ENCODE results near the gene C16orf87.
"Not testable (repeated sequence)": the region's sequence is repeated elsewhere in the genome, so short reads cannot be mapped to it uniquely, and the experiment has no call there.

C16orf87 gene

GRCh38 chr16:46830902-46831647 is at the start of gene C16orf87:
C16orf87 (minus strand) TSS chr16:46831180; CDS start chr16:46831149, 31 bp downstream.
- in situ Hi-C loops (cut with MboI; ENCODE audit: low sequenced_read_pairs): no loop called here

GRCh38 chr16:46875243-46875642 is 44.3 kb upstream of the C16orf87 start:
- in situ Hi-C loops (cut with MboI; ENCODE audit: low sequenced_read_pairs): no loop called here

GRCh38 chr16:46873201-46873600 is 42.2 kb upstream of the C16orf87 start:
- in situ Hi-C loops (cut with MboI; ENCODE audit: low sequenced_read_pairs): no loop called here

GRCh38 chr16:46871597-46871996 is 40.6 kb upstream of the C16orf87 start:
- in situ Hi-C loops (cut with MboI; ENCODE audit: low sequenced_read_pairs): no loop called here

GRCh38 chr16:46868891-46869290 is 37.9 kb upstream of the C16orf87 start:
- in situ Hi-C loops (cut with MboI; ENCODE audit: low sequenced_read_pairs): not testable (repeated sequence)

GRCh38 chr16:46867486-46867885 is 36.5 kb upstream of the C16orf87 start:
- in situ Hi-C loops (cut with MboI; ENCODE audit: low sequenced_read_pairs): not testable (repeated sequence)

- in situ Hi-C loops (cut with MboI; ENCODE audit: low sequenced_read_pairs): no loop called here
Measured at GRCh38 chr16:46866286-46866685, 35.3 kb upstream of the C16orf87 start.

- in situ Hi-C loops (cut with MboI; ENCODE audit: low sequenced_read_pairs): no loop called here
Measured at GRCh38 chr16:46862555-46863447, 31.8 kb upstream of the C16orf87 start.

- in situ Hi-C loops (cut with MboI; ENCODE audit: low sequenced_read_pairs): no loop called here
Measured at GRCh38 chr16:46859719-46860152, 28.8 kb upstream of the C16orf87 start.

- in situ Hi-C loops (cut with MboI; ENCODE audit: low sequenced_read_pairs): no loop called here
Measured at GRCh38 chr16:46858151-46858550, 27.2 kb upstream of the C16orf87 start.

GRCh38 chr16:46857368-46857945 is 26.5 kb upstream of the C16orf87 start:
- in situ Hi-C loops (cut with MboI; ENCODE audit: low sequenced_read_pairs): no loop called here

- in situ Hi-C loops (cut with MboI; ENCODE audit: low sequenced_read_pairs): no loop called here
Measured at GRCh38 chr16:46855389-46855788, 24.4 kb upstream of the C16orf87 start.

- in situ Hi-C loops (cut with MboI; ENCODE audit: low sequenced_read_pairs): no loop called here
Measured at GRCh38 chr16:46854846-46855245, 23.9 kb upstream of the C16orf87 start.

- in situ Hi-C loops (cut with MboI; ENCODE audit: low sequenced_read_pairs): no loop called here
Measured at GRCh38 chr16:46853713-46854443, 22.9 kb upstream of the C16orf87 start.

- in situ Hi-C loops (cut with MboI; ENCODE audit: low sequenced_read_pairs): no loop called here
Measured at GRCh38 chr16:46852130-46852529, 21.1 kb upstream of the C16orf87 start.

- in situ Hi-C loops (cut with MboI; ENCODE audit: low sequenced_read_pairs): no loop called here
Measured at GRCh38 chr16:46850619-46851555, 19.9 kb upstream of the C16orf87 start.

GRCh38 chr16:46848768-46849764 is 18.1 kb upstream of the C16orf87 start:
- in situ Hi-C loops (cut with MboI; ENCODE audit: low sequenced_read_pairs): no loop called here

GRCh38 chr16:46845952-46846351 is 15.0 kb upstream of the C16orf87 start:
- in situ Hi-C loops (cut with MboI; ENCODE audit: low sequenced_read_pairs): no loop called here

GRCh38 chr16:46844771-46845170 is 13.8 kb upstream of the C16orf87 start:
- in situ Hi-C loops (cut with MboI; ENCODE audit: low sequenced_read_pairs): no loop called here

Measured in HL-60/S4 (cell line).